Measurements from ENCODE around the gene DPYSL3.

DNA sequence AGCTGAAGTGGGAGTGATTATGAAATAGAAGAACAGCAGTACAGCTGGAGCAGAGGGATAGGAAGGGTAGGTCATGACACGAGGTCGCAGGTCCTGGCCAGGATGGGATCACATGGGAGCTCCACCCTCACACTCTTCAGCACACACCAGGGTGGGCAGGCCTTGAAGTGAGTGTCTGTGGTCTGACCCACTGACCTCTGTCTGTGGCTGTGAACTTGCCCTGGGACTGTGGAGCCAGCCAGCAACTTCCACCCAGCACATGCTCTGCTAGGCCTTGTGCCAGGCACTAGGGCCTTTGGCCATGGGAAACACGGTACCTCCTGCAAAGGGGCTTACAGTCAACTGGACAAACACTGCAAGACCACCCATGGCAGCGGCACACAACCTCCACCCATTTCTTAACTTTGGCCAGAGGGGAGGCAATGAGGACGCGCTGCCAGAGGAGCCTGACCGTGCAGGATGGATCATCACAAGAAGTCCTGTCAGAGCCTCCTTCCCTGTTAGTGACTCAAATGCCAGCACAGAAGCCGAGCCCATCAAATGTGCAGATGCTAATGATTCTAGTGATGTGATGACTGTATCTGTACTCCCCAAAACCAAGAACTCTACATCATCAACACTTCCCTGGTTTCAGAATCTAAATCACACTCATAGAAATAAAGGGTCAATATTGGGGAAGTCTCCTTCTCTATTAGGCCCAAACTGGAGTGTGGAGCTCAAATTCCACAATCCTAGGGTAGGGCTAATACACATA lies 113.6 kb downstream of the DPYSL3 start:
- TF ChIP-seq GABPA (IDR thresholded peaks at IDR 0.05 in 1 of 2, conservative IDR thresholded peaks at IDR 0.05 in 1 of 2) (no peak), YY1 (IDR thresholded peaks at IDR 0.05) (no peak), EGR1 (IDR thresholded peaks at IDR 0.05; ENCODE audit: low read depth in 2 of 2) (no peak), TAF1 (conservative IDR thresholded peaks at IDR 0.05) (no peak)
- TF ChIP-seq, protein P1, sequence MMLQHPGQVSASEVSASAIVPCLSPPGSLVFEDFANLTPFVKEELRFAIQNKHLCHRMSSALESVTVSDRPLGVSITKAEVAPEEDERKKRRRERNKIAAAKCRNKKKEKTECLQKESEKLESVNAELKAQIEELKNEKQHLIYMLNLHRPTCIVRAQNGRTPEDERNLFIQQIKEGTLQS (IDR thresholded peaks at IDR 0.05) = no peak
- TF ChIP-seq, protein P2, sequence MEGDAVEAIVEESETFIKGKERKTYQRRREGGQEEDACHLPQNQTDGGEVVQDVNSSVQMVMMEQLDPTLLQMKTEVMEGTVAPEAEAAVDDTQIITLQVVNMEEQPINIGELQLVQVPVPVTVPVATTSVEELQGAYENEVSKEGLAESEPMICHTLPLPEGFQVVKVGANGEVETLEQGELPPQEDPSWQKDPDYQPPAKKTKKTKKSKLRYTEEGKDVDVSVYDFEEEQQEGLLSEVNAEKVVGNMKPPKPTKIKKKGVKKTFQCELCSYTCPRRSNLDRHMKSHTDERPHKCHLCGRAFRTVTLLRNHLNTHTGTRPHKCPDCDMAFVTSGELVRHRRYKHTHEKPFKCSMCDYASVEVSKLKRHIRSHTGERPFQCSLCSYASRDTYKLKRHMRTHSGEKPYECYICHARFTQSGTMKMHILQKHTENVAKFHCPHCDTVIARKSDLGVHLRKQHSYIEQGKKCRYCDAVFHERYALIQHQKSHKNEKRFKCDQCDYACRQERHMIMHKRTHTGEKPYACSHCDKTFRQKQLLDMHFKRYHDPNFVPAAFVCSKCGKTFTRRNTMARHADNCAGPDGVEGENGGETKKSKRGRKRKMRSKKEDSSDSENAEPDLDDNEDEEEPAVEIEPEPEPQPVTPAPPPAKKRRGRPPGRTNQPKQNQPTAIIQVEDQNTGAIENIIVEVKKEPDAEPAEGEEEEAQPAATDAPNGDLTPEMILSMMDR (IDR thresholded peaks at IDR 0.05; ENCODE audit: low read depth, low read length, missing input control) = no peak
- TF ChIP-seq, protein P3, sequence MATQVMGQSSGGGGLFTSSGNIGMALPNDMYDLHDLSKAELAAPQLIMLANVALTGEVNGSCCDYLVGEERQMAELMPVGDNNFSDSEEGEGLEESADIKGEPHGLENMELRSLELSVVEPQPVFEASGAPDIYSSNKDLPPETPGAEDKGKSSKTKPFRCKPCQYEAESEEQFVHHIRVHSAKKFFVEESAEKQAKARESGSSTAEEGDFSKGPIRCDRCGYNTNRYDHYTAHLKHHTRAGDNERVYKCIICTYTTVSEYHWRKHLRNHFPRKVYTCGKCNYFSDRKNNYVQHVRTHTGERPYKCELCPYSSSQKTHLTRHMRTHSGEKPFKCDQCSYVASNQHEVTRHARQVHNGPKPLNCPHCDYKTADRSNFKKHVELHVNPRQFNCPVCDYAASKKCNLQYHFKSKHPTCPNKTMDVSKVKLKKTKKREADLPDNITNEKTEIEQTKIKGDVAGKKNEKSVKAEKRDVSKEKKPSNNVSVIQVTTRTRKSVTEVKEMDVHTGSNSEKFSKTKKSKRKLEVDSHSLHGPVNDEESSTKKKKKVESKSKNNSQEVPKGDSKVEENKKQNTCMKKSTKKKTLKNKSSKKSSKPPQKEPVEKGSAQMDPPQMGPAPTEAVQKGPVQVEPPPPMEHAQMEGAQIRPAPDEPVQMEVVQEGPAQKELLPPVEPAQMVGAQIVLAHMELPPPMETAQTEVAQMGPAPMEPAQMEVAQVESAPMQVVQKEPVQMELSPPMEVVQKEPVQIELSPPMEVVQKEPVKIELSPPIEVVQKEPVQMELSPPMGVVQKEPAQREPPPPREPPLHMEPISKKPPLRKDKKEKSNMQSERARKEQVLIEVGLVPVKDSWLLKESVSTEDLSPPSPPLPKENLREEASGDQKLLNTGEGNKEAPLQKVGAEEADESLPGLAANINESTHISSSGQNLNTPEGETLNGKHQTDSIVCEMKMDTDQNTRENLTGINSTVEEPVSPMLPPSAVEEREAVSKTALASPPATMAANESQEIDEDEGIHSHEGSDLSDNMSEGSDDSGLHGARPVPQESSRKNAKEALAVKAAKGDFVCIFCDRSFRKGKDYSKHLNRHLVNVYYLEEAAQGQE (IDR thresholded peaks at IDR 0.05) = no peak

Measured in liver (tissue), 3 donors.